HepG2 (cell line): Measurements from ENCODE around the gene RPS6KA3.

Source experiments
- CTCF ChIP-seq: sonication (generic); formaldehyde crosslinking; IDR thresholded peaks from 2 replicates; pipeline ENCODE4 v1.5.0; 2020; ENCODE audit warnings: mild to moderate bottlenecking, missing genetic modification reagents, moderate library complexity
- EZH2 ChIP-seq: conservative IDR thresholded peaks from 2 replicates; pipeline ENCODE4 v1.6.1; 2012; ENCODE audit warnings: mild to moderate bottlenecking, low read depth, low read length, moderate library complexity
- KDM5B ChIP-seq: sonication (generic); formaldehyde crosslinking; IDR thresholded peaks from 2 replicates; pipeline ENCODE4 v1.4.0; 2020; ENCODE audit warnings: missing genetic modification reagents, mild to moderate bottlenecking, borderline replicate concordance
- MXI1 ChIP-seq: IDR thresholded peaks from 3 replicates; pipeline ENCODE4 v1.6.1; 2012; ENCODE audit warnings: low read depth, low read length, inconsistent platforms, borderline replicate concordance
- RAD21 ChIP-seq: fragments of 450-650 bp; formaldehyde crosslinking; IDR thresholded peaks from 2 replicates; pipeline ENCODE4 v1.5.0; 2020; ENCODE audit warnings: mild to moderate bottlenecking
- SKIL ChIP-seq: sonication (generic); formaldehyde crosslinking; IDR thresholded peaks from 2 replicates; pipeline ENCODE4 v1.8.0; 2022; ENCODE audit warnings: missing genetic modification reagents, mild to moderate bottlenecking, moderate library complexity, borderline replicate concordance
- SRSF1 ChIP-seq: fragments of 200-400 bp; formaldehyde crosslinking; optimal IDR thresholded peaks from 2 replicates; pipeline ENCODE3; 2017; ENCODE audit warnings: mild to moderate bottlenecking, low read depth, low read length, moderate library complexity
- USF2 ChIP-seq, 2 experiments: sonication (generic) in 1 of 2; formaldehyde crosslinking in 1 of 2; IDR thresholded peaks; 2 replicates each; pipeline versions ENCODE4 v1.5.1 to v1.6.1; 2011 to 2020; ENCODE audit warnings: borderline replicate concordance in 1 of 2, low read depth in 1 of 2, low read length in 1 of 2, mild to moderate bottlenecking in 1 of 2, missing genetic modification reagents in 1 of 2, moderate library complexity in 1 of 2
- ZNF670 ChIP-seq: sonication (generic); formaldehyde crosslinking; IDR thresholded peaks from 2 replicates; pipeline ENCODE4 v1.8.0; 2022; ENCODE audit warnings: mild to moderate bottlenecking, missing genetic modification reagents, borderline replicate concordance

GRCh38 chrX:20294957-20295356, 28.2 kb upstream of the RPS6KA3 start:
- TF ChIP-seq SKIL (CRISPR knock-in tag) (no peak), SRSF1 (no peak), KDM5B (CRISPR knock-in tag) (no peak), EZH2 (no peak), ZNF670 (CRISPR knock-in tag) (no peak), CTCF (CRISPR knock-in tag) (no peak), RAD21 (CRISPR knock-in tag) (no peak), USF2 (IDR thresholded peaks at IDR 0.05; ENCODE audit: low read depth, low read length) (no peak), USF2 (CRISPR knock-in tag; IDR thresholded peaks at IDR 0.05; ENCODE audit: borderline replicate concordance) (no peak), MXI1 (no peak)
